ENCODE data around the gene ABCG5.

GRCh38 chr2:43839776-43840564 lies 1.3 kb upstream of the ABCG5 start:
- TF ChIP-seq CTCF (conservative IDR thresholded peaks at IDR 0.05; ENCODE audit: low read depth, low read length) (no peak), POLR2A (IDR thresholded peaks at IDR 0.05; ENCODE audit: low read depth, low read length) (no peak), MAZ (IDR thresholded peaks at IDR 0.05; ENCODE audit: borderline replicate concordance, low read depth, low read length) (no peak), CHD1 (IDR thresholded peaks at IDR 0.05; ENCODE audit: low read depth, low read length) (no peak), MAFK (IDR thresholded peaks at IDR 0.05; ENCODE audit: low read depth, low read length) (no peak), BHLHE40 (IDR thresholded peaks at IDR 0.05; ENCODE audit: low read depth, low read length) (no peak), RFX5 (IDR thresholded peaks at IDR 0.05; ENCODE audit: low read depth, low read length) (no peak)
- TF ChIP-seq, protein P1, sequence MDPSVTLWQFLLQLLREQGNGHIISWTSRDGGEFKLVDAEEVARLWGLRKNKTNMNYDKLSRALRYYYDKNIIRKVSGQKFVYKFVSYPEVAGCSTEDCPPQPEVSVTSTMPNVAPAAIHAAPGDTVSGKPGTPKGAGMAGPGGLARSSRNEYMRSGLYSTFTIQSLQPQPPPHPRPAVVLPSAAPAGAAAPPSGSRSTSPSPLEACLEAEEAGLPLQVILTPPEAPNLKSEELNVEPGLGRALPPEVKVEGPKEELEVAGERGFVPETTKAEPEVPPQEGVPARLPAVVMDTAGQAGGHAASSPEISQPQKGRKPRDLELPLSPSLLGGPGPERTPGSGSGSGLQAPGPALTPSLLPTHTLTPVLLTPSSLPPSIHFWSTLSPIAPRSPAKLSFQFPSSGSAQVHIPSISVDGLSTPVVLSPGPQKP (IDR thresholded peaks at IDR 0.05; ENCODE audit: borderline replicate concordance, low read depth, low read length): no peak

Measured in IMR-90 (cell line).